Activated CD4-positive, alpha-beta T cell treated with anti-CD3 and anti-CD28 coated beads for 36 hours (primary cell): Measurements from ENCODE around the gene PALLD. TPM values are rescaled to one million over a fixed set of nuclear protein-coding genes. Genes with fewer than 3 reads are reported as not detected.

Source experiments
- ATAC-seq: fragments of 200-7000 bp; cut with Tn5 transposase; one replicate; pipeline ENCODE4 v1.10.0; 2021; ENCODE audit warnings: mild to moderate bottlenecking, moderate library complexity
- CTCF ChIA-PET: fragments of 350-600 bp; sonication (Branson Sonifier 250); formaldehyde crosslinking; loops from one replicate; lab custom pipeline; 2021; ENCODE audit warnings: antibody characterized with exemption; lab: Charles Lee
- POLR2A ChIA-PET: fragments of 350-600 bp; sonication (Branson Sonifier 250); formaldehyde crosslinking; loops from one replicate; lab custom pipeline; 2021; ENCODE audit warnings: antibody characterized with exemption, inconsistent platforms; lab: Charles Lee
- DNase-seq: peaks from one replicate; pipeline ENCODE4 v3.0.0-alpha.2; 2020
- H3K27ac Mint-ChIP-seq: one replicate; pipeline ENCODE4 v1.8.0; 2021; ENCODE audit warnings: mixed read lengths
- H3K27me3 Mint-ChIP-seq: one replicate; pipeline ENCODE4 v1.8.0; 2021; ENCODE audit warnings: mixed read lengths
- H3K36me3 Mint-ChIP-seq: one replicate; pipeline ENCODE4 v1.8.0; 2021; ENCODE audit warnings: low read depth, mixed read lengths
- H3K4me1 Mint-ChIP-seq: one replicate; pipeline ENCODE4 v1.8.0; 2021; ENCODE audit warnings: mixed read lengths
- H3K4me3 Mint-ChIP-seq: one replicate; pipeline ENCODE4 v1.8.0; 2021; ENCODE audit warnings: mild to moderate bottlenecking, moderate library complexity, mixed read lengths
- H3K9me3 Mint-ChIP-seq: one replicate; pipeline ENCODE4 v1.8.0; 2021; ENCODE audit warnings: low read depth, mixed read lengths
- intact Hi-C, 2 experiments: fragments of 100-400 bp; cut with DNase I in 1 of 2; cut with micrococcal nuclease in 1 of 2; formaldehyde crosslinking; loops; one replicate each; pipeline versions ENCODE4 v1.14.2 to v1.15.1; 2022 to 2024; cut with DNase I, micrococcal nuclease
- total RNA-seq, 2 experiments: library from RNA; stranded (reverse); gene quantifications; one replicate each; pipeline ENCODE4 v1.2.3, GENCODE V29; 2021

PALLD gene
- total RNA-seq, 2 experiments from 2014 or later = 9.5 to 11.0 TPM

DNA sequence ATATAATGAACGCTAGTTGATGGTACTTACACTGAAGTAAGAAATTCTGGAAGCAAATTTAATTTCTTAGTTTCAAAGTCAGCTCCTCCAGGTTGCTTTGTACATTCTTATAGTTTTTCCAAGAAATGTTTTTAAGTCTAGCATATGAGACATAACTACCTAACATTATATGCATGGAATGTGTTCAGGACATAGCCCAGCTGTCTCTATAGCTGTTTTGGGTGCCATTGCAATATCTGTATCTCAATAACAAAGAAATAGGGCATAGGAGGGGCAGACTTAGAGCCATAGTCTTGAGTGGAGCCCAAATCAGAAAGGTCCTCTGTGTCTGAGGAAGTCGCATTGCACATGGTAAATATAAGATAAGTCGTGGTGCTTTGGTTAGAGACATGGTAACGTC lies 369.8 kb downstream of the PALLD start:
- Mint-ChIP-seq H3K27me3 (peaks cover 8% of the 10 kb centered on the region), H3K27ac (no peak overlapping the region), H3K9me3 (no peaks in the 10 kb centered on the region), H3K36me3 (no peaks in the 10 kb centered on the region), H3K4me1 (peaks cover 43% of the 10 kb centered on the region), H3K4me3 (no peak overlapping the region)
- ChIA-PET POLR2A (no interaction called here), CTCF (interaction anchor here (0.7 to 1.1 kb wide), 2 partner anchors 155 to 574 kb away, joined by 4 read pairs; no protein-coding TSS in a partner anchor)
- ATAC-seq = no peak
- no peak for DNase-seq
- intact Hi-C loops = loop anchor here in 1 of 2 experiments (5.0 to 10.0 kb wide), 2 partner anchors 34 to 408 kb away; partner anchors contain the start of gene SH3RF1

DNA sequence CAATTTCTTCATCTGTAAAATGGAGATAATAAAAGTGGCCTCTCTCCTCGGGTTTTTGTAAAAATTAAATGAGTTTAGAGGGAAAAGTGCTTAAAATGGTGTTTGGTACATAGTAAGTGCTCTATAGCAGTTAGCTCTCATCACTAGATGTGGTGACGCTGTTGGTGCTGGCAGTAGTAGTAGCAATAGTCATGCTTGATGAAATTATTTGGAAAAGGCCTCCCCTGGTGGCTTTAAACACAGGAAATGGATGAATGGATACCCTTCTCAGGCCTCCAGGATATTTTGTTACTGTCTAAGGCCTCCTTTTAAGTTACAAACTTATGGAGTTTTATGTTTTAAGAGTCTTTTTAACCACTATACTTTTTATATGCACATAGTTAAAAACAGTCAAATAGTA lies 370.3 kb downstream of the PALLD start:
- DNase-seq (no peak), ATAC-seq (no peak)
- H3K36me3 Mint-ChIP-seq = no peaks in the 10 kb centered on the region
- H3K9me3 Mint-ChIP-seq = no peaks in the 10 kb centered on the region
- H3K27me3 Mint-ChIP-seq = peaks cover 10% of the 10 kb centered on the region
- no peak overlapping the region for H3K27ac Mint-ChIP-seq
- no peak overlapping the region for H3K4me3 Mint-ChIP-seq
- H3K4me1 Mint-ChIP-seq = peaks cover 43% of the 10 kb centered on the region
- ChIA-PET POLR2A (no interaction called here), CTCF (interaction anchor here (1.1 kb wide), 1 partner anchor 156 kb away, joined by 4 read pairs; no protein-coding TSS in a partner anchor)
- intact Hi-C loops = loop anchor here in 1 of 2 experiments (5.0 to 10.0 kb wide), 2 partner anchors 35 to 408 kb away; partner anchors contain the start of gene SH3RF1

DNA sequence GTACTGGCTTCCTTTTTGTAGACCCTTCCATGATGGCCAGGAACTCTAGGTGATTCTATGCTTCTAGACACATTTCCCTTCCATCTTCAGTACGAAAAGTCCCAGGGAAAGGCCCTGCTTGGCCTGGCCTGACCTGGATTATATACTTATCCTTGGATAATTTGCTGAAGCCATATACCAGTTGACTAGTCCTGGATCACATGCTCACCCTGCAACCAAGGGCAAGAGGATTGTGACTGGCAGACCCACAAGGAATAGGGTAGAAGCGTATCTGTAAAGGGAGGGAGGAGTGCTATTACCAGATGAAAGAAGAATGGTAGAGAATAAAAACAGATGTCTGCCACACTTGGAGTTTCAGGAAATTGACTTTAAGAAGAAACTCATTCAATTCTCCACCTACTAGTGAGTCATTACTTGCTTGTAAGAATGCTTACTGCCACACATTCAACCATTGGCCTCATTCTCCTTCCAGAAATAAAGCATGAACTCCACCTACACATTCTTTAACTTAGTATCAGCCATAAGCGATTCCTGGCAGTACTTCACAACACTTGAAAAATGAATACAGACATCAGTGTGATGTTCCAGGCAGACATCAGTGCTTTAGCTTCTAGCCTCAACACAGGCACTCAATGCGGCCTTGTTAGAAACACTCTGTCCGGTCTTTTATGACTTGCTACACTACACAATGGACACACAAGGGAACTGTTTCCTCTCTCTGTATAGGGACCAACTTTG lies 371.4 kb downstream of the PALLD start:
- ChIA-PET POLR2A (no interaction called here), CTCF (interaction anchor here (0.6 kb wide), 1 partner anchor 26 kb away, joined by 3 read pairs; no protein-coding TSS in a partner anchor)
- Mint-ChIP-seq H3K27ac (peak overlapping the region; percentile 32), H3K4me3 (no peak overlapping the region), H3K36me3 (no peaks in the 10 kb centered on the region), H3K4me1 (peaks cover 32% of the 10 kb centered on the region), H3K27me3 (peaks cover 15% of the 10 kb centered on the region), H3K9me3 (no peaks in the 10 kb centered on the region)
- DNase-seq (peak; percentile 33), ATAC-seq (peak; percentile 78)
- intact Hi-C loops = loop anchor here in 1 of 2 experiments (1.0 to 10.0 kb wide), 3 partner anchors 36 to 407 kb away; partner anchors contain the start of gene SH3RF1

DNA sequence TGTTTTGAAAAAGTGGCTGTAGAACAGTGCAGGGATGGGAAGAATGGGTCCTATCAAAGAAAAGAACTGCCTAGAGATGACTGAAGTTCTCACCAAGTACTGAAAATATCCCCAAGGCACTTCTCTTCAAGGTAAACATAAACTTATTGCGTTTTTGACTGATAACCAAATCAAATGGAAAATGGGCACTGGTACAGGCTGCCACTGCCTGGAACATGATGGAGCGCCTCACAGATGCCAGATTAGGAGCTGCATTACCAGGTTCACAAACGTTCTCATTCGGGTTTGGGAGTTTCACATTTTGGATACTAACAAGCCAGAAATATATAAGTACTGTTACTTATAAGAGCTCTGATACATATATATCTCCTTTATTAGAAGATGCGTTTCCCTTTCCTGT lies 371.9 kb downstream of the PALLD start:
- intact Hi-C loops = loop anchor here in 1 of 2 experiments (1.0 to 10.0 kb wide), 3 partner anchors 37 to 406 kb away; partner anchors contain the start of gene SH3RF1
- Mint-ChIP-seq H3K4me1 (peaks cover 29% of the 10 kb centered on the region), H3K9me3 (no peaks in the 10 kb centered on the region), H3K27ac (peak overlapping the region; percentile 32), H3K4me3 (no peak overlapping the region), H3K36me3 (no peaks in the 10 kb centered on the region), H3K27me3 (peaks cover 18% of the 10 kb centered on the region)
- ChIA-PET POLR2A (no interaction called here), CTCF (no interaction called here)
- DNase-seq (no peak), ATAC-seq (no peak)

DNA sequence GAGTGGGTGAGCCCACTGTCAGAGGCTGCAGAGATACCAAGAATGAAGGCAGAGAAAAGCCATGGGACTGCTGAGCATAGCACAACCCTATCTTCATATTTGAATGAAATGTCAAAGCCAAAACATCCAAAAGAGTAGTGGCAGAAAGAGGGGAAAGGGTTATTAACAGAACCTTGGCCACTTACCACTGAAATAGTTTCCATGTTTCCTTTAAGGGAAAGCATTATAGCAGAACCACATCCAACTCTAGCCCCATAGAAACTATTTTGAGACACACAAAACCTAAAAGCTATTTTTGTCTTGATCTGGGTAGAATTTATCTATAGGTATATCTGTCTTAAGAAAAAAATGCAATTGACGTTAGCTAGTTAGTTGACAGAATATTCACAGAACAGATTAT lies 373.2 kb downstream of the PALLD start:
- Mint-ChIP-seq H3K27me3 (peaks cover 18% of the 10 kb centered on the region), H3K9me3 (no peaks in the 10 kb centered on the region), H3K4me3 (no peak overlapping the region), H3K36me3 (no peaks in the 10 kb centered on the region), H3K27ac (peak overlapping the region; percentile 51), H3K4me1 (peaks cover 25% of the 10 kb centered on the region)
- intact Hi-C loops = no loop called here
- ATAC-seq = no peak
- POLR2A ChIA-PET = no interaction called here
- DNase-seq = no peak
- CTCF ChIA-PET = interaction anchor here (0.7 to 0.9 kb wide), 2 partner anchors 13 to 45 kb away, joined by 3 read pairs; no protein-coding TSS in a partner anchor

DNA sequence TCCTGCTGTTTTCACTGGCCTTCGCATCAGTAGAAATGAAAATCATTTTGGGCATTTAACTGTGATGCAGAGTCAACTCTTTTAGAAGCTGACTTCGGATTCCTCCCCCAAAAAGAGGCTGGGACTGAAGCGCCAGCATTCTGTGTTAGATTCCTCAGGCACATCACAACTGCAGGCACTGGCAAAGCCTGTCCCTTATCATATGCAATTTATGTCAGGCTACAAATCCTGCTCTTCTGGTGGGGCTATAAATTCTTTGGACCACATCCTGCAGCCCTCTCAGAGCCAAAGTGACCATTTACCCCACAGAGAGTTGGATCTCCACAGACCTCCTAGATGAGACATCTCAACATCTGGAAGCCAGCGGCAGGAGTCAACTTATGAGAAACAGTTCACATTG lies 374.8 kb downstream of the PALLD start:
- H3K9me3 Mint-ChIP-seq = no peaks in the 10 kb centered on the region
- no peak overlapping the region for H3K27ac Mint-ChIP-seq
- POLR2A ChIA-PET = no interaction called here
- ATAC-seq (no peak), DNase-seq (no peak)
- H3K27me3 Mint-ChIP-seq = peaks cover 30% of the 10 kb centered on the region
- no peaks in the 10 kb centered on the region for H3K36me3 Mint-ChIP-seq
- H3K4me1 Mint-ChIP-seq = peaks cover 25% of the 10 kb centered on the region
- CTCF ChIA-PET = no interaction called here
- intact Hi-C loops = no loop called here
- no peak overlapping the region for H3K4me3 Mint-ChIP-seq

DNA sequence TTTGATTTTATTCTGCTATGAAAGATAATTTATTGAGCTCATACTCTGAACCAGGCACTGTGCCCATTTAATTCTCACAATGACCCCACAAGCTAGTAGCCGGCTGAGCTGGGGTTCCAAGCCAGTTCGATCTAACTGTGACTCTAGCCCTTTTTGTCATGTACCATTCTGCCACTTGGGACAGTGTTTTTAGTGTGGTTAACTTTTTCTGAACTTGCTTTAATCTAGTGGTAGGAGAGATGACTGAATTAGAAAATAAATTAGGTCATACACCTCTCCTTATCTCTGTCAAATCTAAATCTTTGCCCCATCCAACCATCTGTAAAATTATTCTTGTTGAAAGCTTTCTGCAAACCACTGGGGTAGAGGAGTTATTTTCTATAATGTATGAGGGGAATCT lies 377.2 kb downstream of the PALLD start:
- no peaks in the 10 kb centered on the region for H3K9me3 Mint-ChIP-seq
- ChIA-PET CTCF (no interaction called here), POLR2A (no interaction called here)
- intact Hi-C loops = no loop called here
- peaks cover 45% of the 10 kb centered on the region for H3K27me3 Mint-ChIP-seq
- ATAC-seq (peak; percentile 28), DNase-seq (no peak)
- no peak overlapping the region for H3K27ac Mint-ChIP-seq
- no peak overlapping the region for H3K4me3 Mint-ChIP-seq
- H3K4me1 Mint-ChIP-seq = peaks cover 22% of the 10 kb centered on the region
- H3K36me3 Mint-ChIP-seq = peaks cover 2% of the 10 kb centered on the region

DNA sequence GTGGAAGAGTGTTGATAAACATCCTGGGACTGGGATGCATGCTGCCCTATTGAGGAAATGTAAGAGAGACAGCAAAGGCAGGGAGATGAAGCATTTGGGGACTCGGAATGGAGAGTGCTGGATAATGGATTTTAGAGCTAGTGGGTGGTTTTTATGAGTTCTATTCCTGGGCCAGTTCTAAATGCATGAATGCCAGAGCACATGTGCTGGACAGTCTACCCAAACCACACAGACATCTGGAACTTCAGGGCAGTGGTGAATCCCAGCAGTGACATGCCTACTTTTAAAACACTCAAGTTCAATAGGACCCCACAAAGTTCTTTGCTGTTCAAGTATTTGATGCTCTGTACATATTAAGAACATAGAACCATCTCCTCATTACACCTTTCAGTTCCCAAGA lies 379.3 kb downstream of the PALLD start:
- CTCF ChIA-PET = no interaction called here
- ATAC-seq (no peak), DNase-seq (no peak)
- H3K9me3 Mint-ChIP-seq = no peaks in the 10 kb centered on the region
- H3K4me1 Mint-ChIP-seq = peaks cover 18% of the 10 kb centered on the region
- peaks cover 48% of the 10 kb centered on the region for H3K27me3 Mint-ChIP-seq
- intact Hi-C loops = loop anchor here in 1 of 2 experiments (5.0 kb wide), 1 partner anchor 44 kb away; no protein-coding TSS in a partner anchor
- H3K27ac Mint-ChIP-seq = no peak overlapping the region
- H3K4me3 Mint-ChIP-seq = no peak overlapping the region
- H3K36me3 Mint-ChIP-seq = peaks cover 2% of the 10 kb centered on the region
- POLR2A ChIA-PET = no interaction called here

DNA sequence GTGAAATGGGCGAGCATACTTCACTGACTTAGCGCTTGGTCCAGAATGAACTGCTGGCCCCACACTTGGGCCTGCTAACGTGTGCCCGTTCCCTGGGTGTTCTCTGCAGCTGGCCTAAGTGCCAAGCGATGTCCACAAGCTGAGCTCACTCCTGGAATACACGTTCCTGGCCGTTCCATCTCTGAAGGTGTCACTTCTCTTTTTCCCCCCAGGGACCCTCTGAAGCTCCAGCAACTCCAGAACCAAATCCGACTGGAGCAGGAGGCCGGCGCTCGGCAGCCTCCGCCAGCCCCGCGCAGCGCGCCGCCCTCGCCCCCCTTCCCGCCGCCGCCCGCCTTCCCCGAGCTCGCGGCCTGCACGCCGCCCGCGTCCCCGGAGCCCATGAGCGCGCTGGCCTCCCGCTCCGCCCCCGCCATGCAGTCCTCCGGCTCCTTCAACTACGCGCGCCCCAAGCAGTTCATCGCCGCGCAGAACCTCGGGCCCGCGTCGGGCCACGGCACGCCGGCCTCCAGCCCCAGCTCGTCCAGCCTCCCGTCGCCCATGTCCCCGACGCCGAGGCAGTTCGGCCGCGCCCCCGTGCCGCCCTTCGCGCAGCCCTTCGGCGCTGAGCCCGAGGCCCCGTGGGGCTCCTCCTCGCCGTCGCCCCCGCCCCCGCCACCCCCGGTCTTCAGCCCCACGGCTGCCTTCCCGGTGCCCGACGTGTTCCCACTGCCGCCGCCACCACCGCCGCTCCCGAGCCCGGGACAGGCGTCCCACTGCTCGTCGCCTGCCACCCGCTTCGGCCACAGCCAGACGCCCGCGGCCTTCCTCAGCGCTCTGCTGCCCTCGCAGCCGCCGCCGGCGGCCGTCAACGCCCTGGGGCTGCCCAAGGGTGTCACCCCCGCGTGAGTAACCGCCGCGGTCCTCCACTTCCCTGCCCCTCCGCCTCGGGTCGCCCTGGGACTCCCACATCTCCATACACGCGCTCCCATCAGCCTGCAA lies 380.9 kb downstream of the PALLD start:
- Mint-ChIP-seq H3K27me3 (peaks cover 48% of the 10 kb centered on the region), H3K4me3 (peak overlapping the region; percentile 66), H3K36me3 (peaks cover 2% of the 10 kb centered on the region), H3K4me1 (peaks cover 18% of the 10 kb centered on the region), H3K27ac (peak overlapping the region; percentile 44), H3K9me3 (no peaks in the 10 kb centered on the region)
- ATAC-seq (peak; percentile 61), DNase-seq (peak; percentile 59)
- POLR2A ChIA-PET = no interaction called here
- CTCF ChIA-PET = no interaction called here
- intact Hi-C loops = loop anchor here in 1 of 2 experiments (5.0 kb wide), 1 partner anchor 46 kb away; no protein-coding TSS in a partner anchor

DNA sequence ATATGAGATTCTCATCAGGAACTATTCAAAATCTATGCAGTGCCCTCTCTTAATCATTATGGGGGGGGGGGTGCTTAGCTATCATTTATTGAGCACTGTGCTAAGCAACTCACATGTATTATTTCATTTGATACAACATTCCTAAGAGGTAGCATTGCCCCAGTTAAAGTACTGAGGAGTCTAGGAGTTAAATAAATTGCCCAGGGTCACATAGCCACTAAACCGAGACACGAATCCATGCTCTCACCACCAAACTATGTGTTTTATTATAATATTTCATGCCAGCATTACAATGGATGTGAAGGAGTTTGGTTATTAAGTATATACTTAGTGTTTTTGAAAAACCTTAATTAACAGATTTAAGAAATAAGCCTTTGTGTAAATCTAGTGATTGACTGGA lies 381.8 kb downstream of the PALLD start:
- H3K27ac Mint-ChIP-seq = no peak overlapping the region
- ChIA-PET POLR2A (no interaction called here), CTCF (no interaction called here)
- H3K27me3 Mint-ChIP-seq = peaks cover 45% of the 10 kb centered on the region
- peaks cover 17% of the 10 kb centered on the region for H3K4me1 Mint-ChIP-seq
- H3K4me3 Mint-ChIP-seq = peak overlapping the region; percentile 66
- H3K9me3 Mint-ChIP-seq = no peaks in the 10 kb centered on the region
- H3K36me3 Mint-ChIP-seq = peaks cover 2% of the 10 kb centered on the region
- ATAC-seq (no peak), DNase-seq (no peak)
- intact Hi-C loops = loop anchor here in 1 of 2 experiments (5.0 kb wide), 1 partner anchor 46 kb away; no protein-coding TSS in a partner anchor

DNA sequence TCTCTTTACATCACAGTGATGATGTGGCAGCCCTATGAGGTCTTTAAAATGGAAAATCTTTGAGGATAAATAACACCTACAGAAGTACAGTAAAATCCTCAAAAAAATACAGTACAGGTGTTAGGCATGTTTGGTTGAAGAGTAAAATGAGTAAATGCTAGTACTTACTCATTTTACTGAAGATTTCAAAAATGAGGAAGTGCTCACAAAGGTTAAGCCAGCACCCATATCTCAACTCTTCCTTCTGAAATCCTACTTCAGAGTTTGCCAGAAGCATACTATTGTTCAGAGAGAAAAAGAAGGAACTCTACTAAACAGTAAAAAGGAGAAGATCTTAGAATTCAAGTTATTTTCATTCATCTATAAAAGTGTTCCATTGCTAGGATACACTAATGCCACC lies 382.3 kb downstream of the PALLD start:
- ChIA-PET CTCF (interaction anchor here (0.7 kb wide), 1 partner anchor 548 kb away, joined by 3 read pairs; no protein-coding TSS in a partner anchor), POLR2A (no interaction called here)
- no peak overlapping the region for H3K27ac Mint-ChIP-seq
- ATAC-seq (peak; percentile 45), DNase-seq (no peak)
- H3K4me3 Mint-ChIP-seq = no peak overlapping the region
- no peaks in the 10 kb centered on the region for H3K9me3 Mint-ChIP-seq
- H3K4me1 Mint-ChIP-seq = peaks cover 12% of the 10 kb centered on the region
- H3K36me3 Mint-ChIP-seq = peaks cover 2% of the 10 kb centered on the region
- H3K27me3 Mint-ChIP-seq = peaks cover 43% of the 10 kb centered on the region
- intact Hi-C loops = loop anchor here in 1 of 2 experiments (5.0 kb wide), 1 partner anchor 47 kb away; no protein-coding TSS in a partner anchor
